Measurements from ENCODE around the gene CIRBP. TPM values are rescaled to one million over a fixed set of nuclear protein-coding genes. Genes with fewer than 3 reads are reported as not detected.

Gene CIRBP
- total and polyA plus RNA-seq, 9 of the 15 experiments (the other 6 are each of a cell fraction or from before 2014, with no cell fraction given), result 20.5 to 327 (median 176) TPM

DNA sequence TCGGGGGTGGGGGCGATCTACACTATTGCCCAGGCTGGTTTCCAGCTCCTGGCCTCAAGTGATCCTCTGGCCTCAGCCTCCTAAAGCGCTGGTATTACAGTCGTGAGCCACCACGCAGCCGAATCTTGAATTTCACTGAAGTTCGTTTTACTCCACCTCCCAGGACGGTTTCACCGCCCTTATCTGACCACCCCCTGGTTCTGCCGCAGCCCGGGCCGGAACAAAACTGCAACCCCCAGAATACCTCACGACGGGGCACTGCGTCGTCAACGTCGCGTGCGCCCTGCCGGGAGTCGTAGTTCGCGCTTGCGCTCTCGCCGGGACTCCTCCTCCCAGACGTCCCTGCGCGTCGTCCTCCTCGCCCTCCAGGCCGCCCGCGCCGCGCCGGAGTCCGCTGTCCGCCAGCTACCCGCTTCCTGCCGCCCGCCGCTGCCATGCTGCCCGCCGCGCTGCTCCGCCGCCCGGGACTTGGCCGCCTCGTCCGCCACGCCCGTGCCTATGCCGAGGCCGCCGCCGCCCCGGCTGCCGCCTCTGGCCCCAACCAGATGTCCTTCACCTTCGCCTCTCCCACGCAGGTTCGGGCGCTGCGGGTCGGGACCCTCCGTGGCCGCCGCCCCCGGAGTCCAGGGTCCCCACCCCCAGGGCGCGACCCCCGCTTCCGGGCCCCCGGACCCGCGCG lies 27.6 kb upstream of the CIRBP start, which contains the start of gene ATP5F1D (continued):
- TF ChIP-seq SREBF1 (IDR thresholded peaks at IDR 0.05; ENCODE audit: borderline replicate concordance, low read depth, low read length) (peak; percentile 88; the same call in 1 of the 2 replicates), GTF2F1 (IDR thresholded peaks at IDR 0.05; ENCODE audit: low read depth, low read length) (peak; percentile 72; the same call in 1 of the 2 replicates), SIN3A (IDR thresholded peaks at IDR 0.05; ENCODE audit: borderline replicate concordance in 2 of 2, control insufficient read depth in 1 of 2, low read depth in 2 of 2, low read length in 2 of 2) (peak in 1 of 2 experiments; percentile 64; a peak in 1 of 4 replicates), ZNF644 (tag; IDR thresholded peaks at IDR 0.05; ENCODE audit: low read depth) (peak; percentile 77; the same call in 1 of the 2 replicates), ZNF263 (CRISPR knock-in tag; IDR thresholded peaks at IDR 0.05; ENCODE audit: borderline replicate concordance) (peak; percentile 75), ADNP (tag; IDR thresholded peaks at IDR 0.05) (no peak), CCNT2 (IDR thresholded peaks at IDR 0.05; ENCODE audit: borderline replicate concordance, extremely low read depth, insufficient read length, low read depth, low read length) (peak; percentile 87), HOXB6 (CRISPR knock-in tag; IDR thresholded peaks at IDR 0.05; ENCODE audit: borderline replicate concordance) (no peak), MECOM (CRISPR knock-in tag; IDR thresholded peaks at IDR 0.05) (no peak)
- TF ChIP-seq, protein P1, sequence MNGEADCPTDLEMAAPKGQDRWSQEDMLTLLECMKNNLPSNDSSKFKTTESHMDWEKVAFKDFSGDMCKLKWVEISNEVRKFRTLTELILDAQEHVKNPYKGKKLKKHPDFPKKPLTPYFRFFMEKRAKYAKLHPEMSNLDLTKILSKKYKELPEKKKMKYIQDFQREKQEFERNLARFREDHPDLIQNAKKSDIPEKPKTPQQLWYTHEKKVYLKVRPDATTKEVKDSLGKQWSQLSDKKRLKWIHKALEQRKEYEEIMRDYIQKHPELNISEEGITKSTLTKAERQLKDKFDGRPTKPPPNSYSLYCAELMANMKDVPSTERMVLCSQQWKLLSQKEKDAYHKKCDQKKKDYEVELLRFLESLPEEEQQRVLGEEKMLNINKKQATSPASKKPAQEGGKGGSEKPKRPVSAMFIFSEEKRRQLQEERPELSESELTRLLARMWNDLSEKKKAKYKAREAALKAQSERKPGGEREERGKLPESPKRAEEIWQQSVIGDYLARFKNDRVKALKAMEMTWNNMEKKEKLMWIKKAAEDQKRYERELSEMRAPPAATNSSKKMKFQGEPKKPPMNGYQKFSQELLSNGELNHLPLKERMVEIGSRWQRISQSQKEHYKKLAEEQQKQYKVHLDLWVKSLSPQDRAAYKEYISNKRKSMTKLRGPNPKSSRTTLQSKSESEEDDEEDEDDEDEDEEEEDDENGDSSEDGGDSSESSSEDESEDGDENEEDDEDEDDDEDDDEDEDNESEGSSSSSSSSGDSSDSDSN (IDR thresholded peaks at IDR 0.05; ENCODE audit: borderline replicate concordance in 1 of 2, low read depth in 2 of 2, low read length in 2 of 2), result 0 out of 4 replicates have a peak, but pooled peaks of 1 of the 2 experiments have one; percentile 27
- TF ChIP-seq, protein P2, sequence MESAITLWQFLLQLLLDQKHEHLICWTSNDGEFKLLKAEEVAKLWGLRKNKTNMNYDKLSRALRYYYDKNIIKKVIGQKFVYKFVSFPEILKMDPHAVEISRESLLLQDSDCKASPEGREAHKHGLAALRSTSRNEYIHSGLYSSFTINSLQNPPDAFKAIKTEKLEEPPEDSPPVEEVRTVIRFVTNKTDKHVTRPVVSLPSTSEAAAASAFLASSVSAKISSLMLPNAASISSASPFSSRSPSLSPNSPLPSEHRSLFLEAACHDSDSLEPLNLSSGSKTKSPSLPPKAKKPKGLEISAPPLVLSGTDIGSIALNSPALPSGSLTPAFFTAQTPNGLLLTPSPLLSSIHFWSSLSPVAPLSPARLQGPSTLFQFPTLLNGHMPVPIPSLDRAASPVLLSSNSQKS (CRISPR knock-in tag; IDR thresholded peaks at IDR 0.05), result no peak
- TF ChIP-seq, protein P3, sequence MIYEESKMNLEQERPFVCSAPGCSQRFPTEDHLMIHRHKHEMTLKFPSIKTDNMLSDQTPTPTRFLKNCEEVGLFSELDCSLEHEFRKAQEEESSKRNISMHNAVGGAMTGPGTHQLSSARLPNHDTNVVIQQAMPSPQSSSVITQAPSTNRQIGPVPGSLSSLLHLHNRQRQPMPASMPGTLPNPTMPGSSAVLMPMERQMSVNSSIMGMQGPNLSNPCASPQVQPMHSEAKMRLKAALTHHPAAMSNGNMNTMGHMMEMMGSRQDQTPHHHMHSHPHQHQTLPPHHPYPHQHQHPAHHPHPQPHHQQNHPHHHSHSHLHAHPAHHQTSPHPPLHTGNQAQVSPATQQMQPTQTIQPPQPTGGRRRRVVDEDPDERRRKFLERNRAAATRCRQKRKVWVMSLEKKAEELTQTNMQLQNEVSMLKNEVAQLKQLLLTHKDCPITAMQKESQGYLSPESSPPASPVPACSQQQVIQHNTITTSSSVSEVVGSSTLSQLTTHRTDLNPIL (CRISPR knock-in tag; IDR thresholded peaks at IDR 0.05), result no peak
- TF ChIP-seq, protein P4, sequence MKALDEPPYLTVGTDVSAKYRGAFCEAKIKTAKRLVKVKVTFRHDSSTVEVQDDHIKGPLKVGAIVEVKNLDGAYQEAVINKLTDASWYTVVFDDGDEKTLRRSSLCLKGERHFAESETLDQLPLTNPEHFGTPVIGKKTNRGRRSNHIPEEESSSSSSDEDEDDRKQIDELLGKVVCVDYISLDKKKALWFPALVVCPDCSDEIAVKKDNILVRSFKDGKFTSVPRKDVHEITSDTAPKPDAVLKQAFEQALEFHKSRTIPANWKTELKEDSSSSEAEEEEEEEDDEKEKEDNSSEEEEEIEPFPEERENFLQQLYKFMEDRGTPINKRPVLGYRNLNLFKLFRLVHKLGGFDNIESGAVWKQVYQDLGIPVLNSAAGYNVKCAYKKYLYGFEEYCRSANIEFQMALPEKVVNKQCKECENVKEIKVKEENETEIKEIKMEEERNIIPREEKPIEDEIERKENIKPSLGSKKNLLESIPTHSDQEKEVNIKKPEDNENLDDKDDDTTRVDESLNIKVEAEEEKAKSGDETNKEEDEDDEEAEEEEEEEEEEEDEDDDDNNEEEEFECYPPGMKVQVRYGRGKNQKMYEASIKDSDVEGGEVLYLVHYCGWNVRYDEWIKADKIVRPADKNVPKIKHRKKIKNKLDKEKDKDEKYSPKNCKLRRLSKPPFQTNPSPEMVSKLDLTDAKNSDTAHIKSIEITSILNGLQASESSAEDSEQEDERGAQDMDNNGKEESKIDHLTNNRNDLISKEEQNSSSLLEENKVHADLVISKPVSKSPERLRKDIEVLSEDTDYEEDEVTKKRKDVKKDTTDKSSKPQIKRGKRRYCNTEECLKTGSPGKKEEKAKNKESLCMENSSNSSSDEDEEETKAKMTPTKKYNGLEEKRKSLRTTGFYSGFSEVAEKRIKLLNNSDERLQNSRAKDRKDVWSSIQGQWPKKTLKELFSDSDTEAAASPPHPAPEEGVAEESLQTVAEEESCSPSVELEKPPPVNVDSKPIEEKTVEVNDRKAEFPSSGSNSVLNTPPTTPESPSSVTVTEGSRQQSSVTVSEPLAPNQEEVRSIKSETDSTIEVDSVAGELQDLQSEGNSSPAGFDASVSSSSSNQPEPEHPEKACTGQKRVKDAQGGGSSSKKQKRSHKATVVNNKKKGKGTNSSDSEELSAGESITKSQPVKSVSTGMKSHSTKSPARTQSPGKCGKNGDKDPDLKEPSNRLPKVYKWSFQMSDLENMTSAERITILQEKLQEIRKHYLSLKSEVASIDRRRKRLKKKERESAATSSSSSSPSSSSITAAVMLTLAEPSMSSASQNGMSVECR (CRISPR knock-in tag; IDR thresholded peaks at IDR 0.05), result peak; percentile 13; the same call in 1 of the 2 replicates
- TF ChIP-seq, protein P5, sequence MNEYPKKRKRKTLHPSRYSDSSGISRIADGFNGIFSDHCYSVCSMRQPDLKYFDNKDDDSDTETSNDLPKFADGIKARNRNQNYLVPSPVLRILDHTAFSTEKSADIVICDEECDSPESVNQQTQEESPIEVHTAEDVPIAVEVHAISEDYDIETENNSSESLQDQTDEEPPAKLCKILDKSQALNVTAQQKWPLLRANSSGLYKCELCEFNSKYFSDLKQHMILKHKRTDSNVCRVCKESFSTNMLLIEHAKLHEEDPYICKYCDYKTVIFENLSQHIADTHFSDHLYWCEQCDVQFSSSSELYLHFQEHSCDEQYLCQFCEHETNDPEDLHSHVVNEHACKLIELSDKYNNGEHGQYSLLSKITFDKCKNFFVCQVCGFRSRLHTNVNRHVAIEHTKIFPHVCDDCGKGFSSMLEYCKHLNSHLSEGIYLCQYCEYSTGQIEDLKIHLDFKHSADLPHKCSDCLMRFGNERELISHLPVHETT (CRISPR knock-in tag; conservative IDR thresholded peaks at IDR 0.05 in 1 of 2, IDR thresholded peaks at IDR 0.05 in 1 of 2), result peak; percentile 43 to 93; a peak in 2 of 4 replicates

Data from K562 (cell line).